AG04449 (cell line): ENCODE measurements around the gene TRERF1.
"Not testable (repeated sequence)": the region's sequence is repeated elsewhere in the genome, so short reads cannot be mapped to it uniquely, and the experiment has no call there.

Experiments
- CTCF ChIA-PET: fragments of 350-600 bp; formaldehyde crosslinking; extraction: SDS; loops from one replicate; lab custom pipeline; 2021; ENCODE audit warnings: antibody characterized with exemption; lab: Yijun Ruan, JAX
- POLR2A ChIA-PET: fragments of 400-600, 350-600 bp; formaldehyde crosslinking; extraction: SDS; loops from one replicate; lab custom pipeline; 2020; ENCODE audit warnings: antibody characterized with exemption, inconsistent platforms; lab: Yijun Ruan, JAX
- DNase-seq: peaks from one replicate; pipeline ENCODE4 v3.0.0-alpha.2; 2010; ENCODE audit warnings: low read depth, low spot score
- H3K4me3 ChIP-seq: 2 replicates; pipeline ENCODE4 v1.5.1; 2011; ENCODE audit warnings: low read depth, mild to moderate bottlenecking, control low read depth, low read length
- CTCF ChIP-seq: IDR thresholded peaks from one replicate; pipeline ENCODE4 v1.5.1; 2011; ENCODE audit warnings: mild to moderate bottlenecking, moderate library complexity, low read length, control low read depth, inconsistent platforms; ENCODE audit not compliant: insufficient read depth; ENCODE audit errors: missing control alignments

Gene TRERF1

DNA sequence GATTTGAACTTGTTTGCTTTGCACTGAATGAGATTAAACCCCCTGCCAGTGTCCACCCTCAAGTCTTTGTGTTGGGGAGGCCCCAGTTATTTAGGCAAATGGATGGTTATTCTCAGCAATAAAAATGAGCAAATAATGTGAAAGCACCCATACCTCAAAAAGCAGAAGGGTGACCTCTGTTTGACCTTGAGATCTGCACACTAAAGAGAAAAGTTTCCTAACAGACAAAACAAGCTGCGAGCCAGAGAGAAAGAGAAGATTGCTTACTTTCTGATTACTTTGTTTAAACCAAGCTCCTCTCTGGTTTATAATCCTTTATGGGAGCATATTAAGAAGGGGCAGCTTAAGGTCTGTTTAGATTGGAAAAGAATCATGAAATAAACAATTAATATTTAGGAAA, 30.4 kb upstream of the TRERF1 start:
- no peak for DNase-seq
- ChIA-PET CTCF (no interaction called here), POLR2A (no interaction called here)
- no peak for TF ChIP-seq CTCF
- H3K4me3 ChIP-seq: no peak overlapping the region

DNA sequence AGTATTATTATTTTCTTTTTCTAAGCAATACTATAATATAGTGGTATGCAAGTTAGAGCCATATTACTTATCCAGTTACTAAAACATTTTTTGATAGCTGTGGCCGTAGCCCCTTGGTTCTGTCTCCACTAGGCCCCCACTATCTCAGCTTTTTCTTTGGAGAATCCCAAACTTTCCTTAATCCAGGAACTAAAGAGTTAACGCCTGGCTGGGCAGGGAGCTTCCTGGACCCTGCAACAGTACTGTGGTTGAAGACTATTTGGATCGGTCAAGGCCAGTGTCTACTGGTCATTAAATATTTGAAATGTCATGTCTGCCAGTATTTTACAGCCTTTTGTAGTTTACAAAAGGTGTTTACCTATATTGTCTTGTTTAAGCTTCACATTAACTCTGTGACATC, 20.0 kb upstream of the TRERF1 start:
- no peak for TF ChIP-seq CTCF
- ChIA-PET CTCF (interaction anchor here (1.8 to 2.6 kb wide), 2 partner anchors 60 to 76 kb away, joined by 8 to 10 read pairs; no protein-coding TSS in a partner anchor), POLR2A (no interaction called here)
- no peak for DNase-seq
- no peak overlapping the region for H3K4me3 ChIP-seq

DNA sequence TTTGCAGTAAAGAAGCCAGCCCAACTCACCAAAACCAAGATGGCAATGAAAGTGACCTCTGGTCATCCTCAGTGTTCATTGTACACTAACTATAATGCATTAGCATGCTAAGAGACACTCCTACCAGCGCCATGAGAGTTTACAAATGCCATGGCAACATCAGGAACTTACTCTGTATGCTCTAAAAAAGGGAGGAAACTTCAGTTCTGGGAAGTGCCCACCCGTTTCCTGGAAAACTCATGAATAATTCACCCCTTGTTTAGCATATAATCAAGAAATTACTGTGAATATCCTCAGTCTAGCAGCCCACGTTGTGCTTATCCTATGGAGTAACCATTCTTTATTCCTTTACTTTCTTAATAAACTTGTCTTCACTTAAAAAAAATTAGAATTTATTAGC, 19.4 kb upstream of the TRERF1 start:
- no peak for TF ChIP-seq CTCF

DNA sequence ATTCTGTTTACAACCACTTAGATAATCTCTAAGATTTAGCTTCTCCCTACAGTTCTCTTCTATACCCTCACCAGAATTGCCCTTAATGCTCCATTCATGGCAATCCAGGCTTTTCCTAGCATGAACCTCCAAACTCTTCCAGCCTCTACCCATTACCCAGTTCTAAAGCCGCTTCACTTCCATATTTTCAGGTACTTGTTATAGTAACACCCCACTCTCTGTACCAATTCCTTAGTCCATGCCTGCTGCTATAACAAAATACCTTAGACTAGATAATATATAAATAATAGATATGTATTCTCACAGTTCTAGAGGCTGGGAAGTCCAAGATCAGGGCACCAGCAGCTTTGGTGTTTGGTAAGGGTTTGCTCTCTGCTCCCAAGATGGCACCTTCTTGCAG, 16.5 kb upstream of the TRERF1 start:
- CTCF ChIA-PET: no interaction called here
- TF ChIP-seq CTCF: no peak
- DNase-seq: no peak
- no peak overlapping the region for H3K4me3 ChIP-seq
- POLR2A ChIA-PET: no interaction called here

More for the DNA sequence above, 19.4 kb upstream of the TRERF1 start:
- DNase-seq: no peak
- POLR2A ChIA-PET: no interaction called here
- CTCF ChIA-PET: interaction anchor here (1.8 to 2.6 kb wide), 2 partner anchors 61 to 77 kb away, joined by 8 to 10 read pairs; no protein-coding TSS in a partner anchor
- no peak overlapping the region for H3K4me3 ChIP-seq

- TF ChIP-seq CTCF: no peak
- CTCF ChIA-PET: no interaction called here
- POLR2A ChIA-PET: no interaction called here
- no peak for DNase-seq
- H3K4me3 ChIP-seq: no peak overlapping the region
Observed at GRCh38 chr6:42467651-42468050, 15.9 kb upstream of the TRERF1 start.

DNA sequence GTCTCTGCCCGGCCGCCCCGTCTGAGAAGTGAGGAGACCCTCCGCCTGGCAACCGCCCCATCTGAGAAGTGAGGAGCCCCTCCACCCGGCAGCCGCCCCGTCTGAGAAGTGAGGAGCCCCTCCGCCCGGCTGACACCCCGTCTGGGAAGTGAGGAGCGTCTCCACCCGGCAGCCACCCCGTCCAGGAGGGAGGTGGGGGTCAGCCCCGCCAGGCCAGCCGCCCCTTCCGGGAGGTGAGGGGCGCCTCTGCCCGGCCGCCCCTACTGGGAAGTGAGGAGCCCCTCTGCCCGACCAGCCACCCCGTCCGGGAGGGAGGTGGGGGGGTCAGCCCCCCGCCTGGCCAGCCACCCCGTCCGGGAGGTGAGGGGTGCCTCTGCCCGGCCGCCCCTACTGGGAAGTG, 14.7 kb upstream of the TRERF1 start:
- DNase-seq, POLR2A ChIA-PET, CTCF ChIA-PET, H3K4me3 ChIP-seq: not testable (repeated sequence)

DNA sequence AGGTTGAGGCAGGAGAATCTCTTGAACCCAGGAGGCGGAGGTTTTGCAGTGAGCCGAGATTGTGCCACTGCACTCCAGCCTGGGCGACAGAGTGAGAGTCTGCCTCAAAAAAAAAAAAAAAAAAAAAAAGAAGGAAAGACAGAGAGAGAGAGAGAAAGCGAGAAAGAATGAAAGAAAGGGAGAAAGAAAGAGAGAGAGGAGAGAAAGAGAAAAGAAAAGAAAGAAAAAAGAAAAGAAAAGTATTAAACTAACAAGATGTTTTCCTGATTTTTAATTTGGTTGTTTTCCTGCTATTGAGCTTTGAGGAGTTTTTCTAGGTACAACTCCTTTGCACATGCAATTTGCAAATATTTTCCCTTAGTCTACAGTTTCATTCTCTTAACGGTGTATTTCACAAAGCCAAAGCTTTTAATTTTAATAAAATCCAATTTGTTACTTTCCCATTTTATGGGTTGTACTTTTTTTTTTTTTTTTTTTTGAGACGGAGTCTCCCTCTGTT, 10.8 kb upstream of the TRERF1 start:
- H3K4me3 ChIP-seq: no peak overlapping the region
- no peak for TF ChIP-seq CTCF
- ChIA-PET POLR2A (interaction anchor here (2.2 kb wide), 1 partner anchor 10 kb away, joined by 6 read pairs; no protein-coding TSS in a partner anchor), CTCF (interaction anchor here (1.5 kb wide), 1 partner anchor 9 kb away, joined by 4 read pairs; no protein-coding TSS in a partner anchor)
- no peak for DNase-seq
